Measurements from ENCODE around the gene SLC23A2.
"Not testable (repeated sequence)": the region's sequence is repeated elsewhere in the genome, so short reads cannot be mapped to it uniquely, and the experiment has no call there.

The SLC23A2 gene

GRCh38 chr20:4883051-4883450, 118.3 kb downstream of the SLC23A2 start:
- TF ChIP-seq, protein P1, sequence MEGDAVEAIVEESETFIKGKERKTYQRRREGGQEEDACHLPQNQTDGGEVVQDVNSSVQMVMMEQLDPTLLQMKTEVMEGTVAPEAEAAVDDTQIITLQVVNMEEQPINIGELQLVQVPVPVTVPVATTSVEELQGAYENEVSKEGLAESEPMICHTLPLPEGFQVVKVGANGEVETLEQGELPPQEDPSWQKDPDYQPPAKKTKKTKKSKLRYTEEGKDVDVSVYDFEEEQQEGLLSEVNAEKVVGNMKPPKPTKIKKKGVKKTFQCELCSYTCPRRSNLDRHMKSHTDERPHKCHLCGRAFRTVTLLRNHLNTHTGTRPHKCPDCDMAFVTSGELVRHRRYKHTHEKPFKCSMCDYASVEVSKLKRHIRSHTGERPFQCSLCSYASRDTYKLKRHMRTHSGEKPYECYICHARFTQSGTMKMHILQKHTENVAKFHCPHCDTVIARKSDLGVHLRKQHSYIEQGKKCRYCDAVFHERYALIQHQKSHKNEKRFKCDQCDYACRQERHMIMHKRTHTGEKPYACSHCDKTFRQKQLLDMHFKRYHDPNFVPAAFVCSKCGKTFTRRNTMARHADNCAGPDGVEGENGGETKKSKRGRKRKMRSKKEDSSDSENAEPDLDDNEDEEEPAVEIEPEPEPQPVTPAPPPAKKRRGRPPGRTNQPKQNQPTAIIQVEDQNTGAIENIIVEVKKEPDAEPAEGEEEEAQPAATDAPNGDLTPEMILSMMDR (IDR thresholded peaks at IDR 0.05; ENCODE audit: control insufficient read depth, insufficient read depth, low read depth, low read length, missing control alignments), result no peak
- no peak for DNase-seq (ENCODE audit: low read depth)
- H3K4me3 ChIP-seq (ENCODE audit: control insufficient read depth, low read depth, low read length), result no peak overlapping the region

GRCh38 chr20:4881006-4881730, 120.1 kb downstream of the SLC23A2 start:
- H3K4me3 ChIP-seq (ENCODE audit: control insufficient read depth, low read depth, low read length), result no peak overlapping the region
- no peak for DNase-seq (ENCODE audit: low read depth)
- TF ChIP-seq, protein P1 (IDR thresholded peaks at IDR 0.05; ENCODE audit: control insufficient read depth, insufficient read depth, low read depth, low read length, missing control alignments), result no peak

DNA sequence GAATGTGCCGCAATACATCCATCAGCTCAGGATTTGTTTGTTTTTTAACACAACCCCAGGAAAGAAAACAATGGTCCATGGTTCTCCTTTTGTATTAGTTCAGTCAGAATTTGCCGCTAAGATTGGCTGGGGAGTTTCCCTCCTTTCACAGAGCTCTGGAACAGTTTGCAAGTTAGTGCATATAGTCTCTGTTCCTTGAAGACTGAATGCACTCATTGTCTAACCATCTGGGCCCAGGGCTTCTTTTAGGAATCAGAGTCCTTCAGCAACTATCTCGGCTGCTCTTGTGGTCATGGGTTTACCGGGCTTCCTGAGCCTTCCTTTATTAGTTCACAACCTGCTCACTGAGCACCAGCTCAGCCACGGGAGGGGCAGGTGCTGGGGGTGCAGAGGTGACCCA, 121.3 kb downstream of the SLC23A2 start:
- TF ChIP-seq, protein P1 (IDR thresholded peaks at IDR 0.05; ENCODE audit: control insufficient read depth, insufficient read depth, low read depth, low read length, missing control alignments), result no peak
- H3K4me3 ChIP-seq (ENCODE audit: control insufficient read depth, low read depth, low read length), result no peak overlapping the region
- no peak for DNase-seq (ENCODE audit: low read depth)

GRCh38 chr20:4878099-4878498, 123.2 kb downstream of the SLC23A2 start:
- not testable (repeated sequence) for DNase-seq (ENCODE audit: low read depth); H3K4me3 ChIP-seq (ENCODE audit: control insufficient read depth, low read depth, low read length)

- DNase-seq (ENCODE audit: low read depth), result no peak
Measured at GRCh38 chr20:4876731-4877130, 124.6 kb downstream of the SLC23A2 start.

DNA sequence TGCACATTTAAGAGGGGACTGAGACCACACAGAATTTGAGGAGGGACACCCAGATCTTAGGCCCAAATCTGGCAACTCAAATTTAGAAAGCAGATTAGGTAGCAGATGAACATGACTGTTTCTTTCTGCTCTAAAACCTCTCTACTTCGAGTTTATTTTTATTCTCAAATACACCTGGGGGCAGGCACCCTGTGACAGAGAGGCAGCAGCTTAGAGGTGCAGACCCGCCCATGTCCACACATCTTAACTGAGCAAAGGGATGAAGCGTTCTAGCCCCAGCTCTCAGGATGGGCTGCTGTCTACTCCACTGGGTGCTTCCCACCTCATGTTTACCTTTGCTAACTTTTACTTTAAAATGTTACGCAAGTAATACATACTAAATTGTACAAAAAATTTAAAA, 125.0 kb downstream of the SLC23A2 start:
- H3K4me3 ChIP-seq (ENCODE audit: control insufficient read depth, low read depth, low read length), result no peak overlapping the region
- no peak for DNase-seq (ENCODE audit: low read depth)
- TF ChIP-seq, protein P1 (IDR thresholded peaks at IDR 0.05; ENCODE audit: control insufficient read depth, insufficient read depth, low read depth, low read length, missing control alignments), result no peak

More at GRCh38 chr20:4876731-4877130, 124.6 kb downstream of the SLC23A2 start:
- TF ChIP-seq, protein P1 (IDR thresholded peaks at IDR 0.05; ENCODE audit: control insufficient read depth, insufficient read depth, low read depth, low read length, missing control alignments), result no peak
- H3K4me3 ChIP-seq (ENCODE audit: control insufficient read depth, low read depth, low read length), result no peak overlapping the region

GRCh38 chr20:4875578-4876067, 125.7 kb downstream of the SLC23A2 start:
- no peak for DNase-seq (ENCODE audit: low read depth)
- TF ChIP-seq, protein P1 (IDR thresholded peaks at IDR 0.05; ENCODE audit: control insufficient read depth, insufficient read depth, low read depth, low read length, missing control alignments), result no peak
- no peak overlapping the region for H3K4me3 ChIP-seq (ENCODE audit: control insufficient read depth, low read depth, low read length)
